Nephron progenitor cell (in vitro differentiated cells): Measurements from ENCODE around the gene SLC12A3.
A peak's percentile ranks its signal among the peaks of the same experiment; 100 is the strongest.

Experiments used
- DNase-seq: peaks from one replicate; pipeline ENCODE4 v3.0.0; 2021
- H3K27ac Mint-ChIP-seq: 2 replicates; pipeline ENCODE4 v1.8.0; 2021; ENCODE audit warnings: mild to moderate bottlenecking, moderate library complexity, mixed read lengths
- H3K27me3 Mint-ChIP-seq: 2 replicates; pipeline ENCODE4 v1.8.0; 2021; ENCODE audit warnings: mild to moderate bottlenecking, low read depth, mixed read lengths; ENCODE audit not compliant: poor library complexity
- H3K36me3 Mint-ChIP-seq: 2 replicates; pipeline ENCODE4 v1.8.0; 2021; ENCODE audit warnings: low read depth, mixed read lengths
- H3K4me1 Mint-ChIP-seq: 2 replicates; pipeline ENCODE4 v1.8.0; 2021; ENCODE audit warnings: mixed read lengths
- H3K4me3 Mint-ChIP-seq: 2 replicates; pipeline ENCODE4 v1.8.0; 2021; ENCODE audit warnings: mild to moderate bottlenecking, moderate library complexity, mixed read lengths
- H3K9me3 Mint-ChIP-seq: 2 replicates; pipeline ENCODE4 v1.8.0; 2021; ENCODE audit warnings: mild to moderate bottlenecking, moderate library complexity, mixed read lengths
- TF ChIP-seq, protein P1 (sequence below): fragments of 200-600 bp; sonication (generic); IDR thresholded peaks from 2 replicates; pipeline ENCODE4 v1.5.0; 2021; ENCODE audit warnings: antibody characterized with exemption

SLC12A3 gene

DNA sequence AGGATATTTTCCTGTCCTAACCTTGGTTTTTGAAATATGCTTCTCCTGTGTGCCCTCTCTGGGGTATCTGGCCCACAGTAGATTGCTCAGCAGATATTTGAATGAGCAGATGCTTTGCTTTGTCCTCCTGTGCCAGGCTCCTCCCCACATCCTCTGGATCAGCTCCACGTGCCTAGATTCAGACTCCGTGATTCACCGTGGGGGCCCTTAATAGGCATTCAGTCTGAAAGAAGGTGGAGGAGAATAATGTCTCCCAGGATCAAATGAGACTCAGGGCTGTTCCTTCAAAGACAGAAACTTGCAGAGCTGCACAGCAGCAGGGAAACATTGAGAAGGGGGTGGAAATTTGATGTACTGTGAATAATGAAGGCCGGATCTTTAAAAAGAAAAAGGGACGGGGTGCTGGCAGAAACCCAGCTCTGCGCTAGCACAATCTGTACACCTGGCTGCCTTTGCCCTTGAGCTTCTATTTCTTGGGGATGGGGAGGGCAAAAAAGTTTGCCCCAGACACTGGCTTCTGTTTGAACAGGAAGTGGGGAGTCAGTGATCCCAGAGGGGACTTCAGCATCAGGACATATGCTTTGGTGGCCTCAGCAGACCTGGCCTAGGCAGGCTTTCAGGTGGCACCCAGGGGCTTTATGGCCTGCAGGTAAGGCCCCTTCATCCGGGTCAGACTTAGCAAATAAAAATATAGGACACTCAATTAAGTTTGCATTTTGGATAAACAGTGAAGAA is 15.9 kb upstream of the SLC12A3 start:
- Mint-ChIP-seq H3K36me3 (peaks cover 19% of the 10 kb centered on the region), H3K4me1 (peaks cover 44% of the 10 kb centered on the region), H3K9me3 (no peaks in the 10 kb centered on the region), H3K27ac (peak overlapping the region; percentile 97), H3K4me3 (no peak overlapping the region), H3K27me3 (no peaks in the 10 kb centered on the region)
- TF ChIP-seq, protein P1, sequence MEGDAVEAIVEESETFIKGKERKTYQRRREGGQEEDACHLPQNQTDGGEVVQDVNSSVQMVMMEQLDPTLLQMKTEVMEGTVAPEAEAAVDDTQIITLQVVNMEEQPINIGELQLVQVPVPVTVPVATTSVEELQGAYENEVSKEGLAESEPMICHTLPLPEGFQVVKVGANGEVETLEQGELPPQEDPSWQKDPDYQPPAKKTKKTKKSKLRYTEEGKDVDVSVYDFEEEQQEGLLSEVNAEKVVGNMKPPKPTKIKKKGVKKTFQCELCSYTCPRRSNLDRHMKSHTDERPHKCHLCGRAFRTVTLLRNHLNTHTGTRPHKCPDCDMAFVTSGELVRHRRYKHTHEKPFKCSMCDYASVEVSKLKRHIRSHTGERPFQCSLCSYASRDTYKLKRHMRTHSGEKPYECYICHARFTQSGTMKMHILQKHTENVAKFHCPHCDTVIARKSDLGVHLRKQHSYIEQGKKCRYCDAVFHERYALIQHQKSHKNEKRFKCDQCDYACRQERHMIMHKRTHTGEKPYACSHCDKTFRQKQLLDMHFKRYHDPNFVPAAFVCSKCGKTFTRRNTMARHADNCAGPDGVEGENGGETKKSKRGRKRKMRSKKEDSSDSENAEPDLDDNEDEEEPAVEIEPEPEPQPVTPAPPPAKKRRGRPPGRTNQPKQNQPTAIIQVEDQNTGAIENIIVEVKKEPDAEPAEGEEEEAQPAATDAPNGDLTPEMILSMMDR = no peak
- DNase-seq = no peak

DNA sequence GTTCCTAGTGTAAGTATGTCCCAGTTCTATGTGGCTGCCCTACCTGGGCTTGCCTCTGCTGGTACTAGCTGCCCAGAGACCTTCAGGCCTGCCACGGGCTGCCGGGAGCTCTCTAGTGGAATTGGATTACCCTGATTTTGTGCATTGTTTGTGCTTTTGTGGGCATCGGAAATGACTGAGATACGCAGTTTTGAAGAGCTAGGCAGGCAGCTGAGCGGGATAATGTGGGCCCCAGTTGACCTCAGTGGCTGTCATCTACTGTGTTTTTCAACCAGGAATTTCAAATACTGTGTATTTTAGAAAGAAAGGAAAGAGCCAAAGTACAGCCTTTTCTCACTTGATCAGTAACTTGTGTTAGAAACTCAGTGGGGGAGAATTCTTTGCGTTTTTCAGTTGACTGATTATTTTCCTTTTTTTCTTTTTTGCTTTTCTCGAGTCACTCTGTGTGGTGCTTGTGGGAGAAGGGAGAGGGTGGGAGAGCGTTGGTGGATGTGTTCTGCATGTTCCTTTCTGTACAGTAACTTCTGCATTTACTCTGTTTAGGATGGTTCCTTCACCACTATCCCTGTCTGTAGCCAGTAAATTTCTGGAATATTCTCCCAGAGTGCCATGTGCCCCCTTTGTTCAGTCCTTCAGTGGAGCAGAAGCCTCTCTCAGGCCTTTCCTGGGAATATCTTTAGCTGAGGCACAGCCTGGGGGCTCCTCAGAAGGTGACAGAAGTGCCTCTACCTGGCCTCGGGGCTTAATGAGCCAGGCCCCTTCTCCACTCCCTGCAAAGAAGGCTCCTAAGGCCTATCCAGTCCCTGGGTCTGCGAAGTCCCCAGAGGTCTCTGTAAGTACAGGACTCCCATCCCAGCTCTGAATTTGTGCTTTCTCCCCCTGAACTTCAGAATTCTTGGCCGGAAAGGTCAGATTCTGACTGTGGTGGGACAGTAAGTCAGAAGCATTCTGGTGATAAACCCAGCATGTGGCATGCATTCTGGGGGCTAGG is 15.0 kb upstream of the SLC12A3 start:
- TF ChIP-seq, protein P1 = no peak
- Mint-ChIP-seq H3K4me3 (no peak overlapping the region), H3K36me3 (peaks cover 10% of the 10 kb centered on the region), H3K4me1 (peaks cover 44% of the 10 kb centered on the region), H3K27me3 (no peaks in the 10 kb centered on the region), H3K27ac (no peak overlapping the region), H3K9me3 (no peaks in the 10 kb centered on the region)
- DNase-seq = no peak

DNA sequence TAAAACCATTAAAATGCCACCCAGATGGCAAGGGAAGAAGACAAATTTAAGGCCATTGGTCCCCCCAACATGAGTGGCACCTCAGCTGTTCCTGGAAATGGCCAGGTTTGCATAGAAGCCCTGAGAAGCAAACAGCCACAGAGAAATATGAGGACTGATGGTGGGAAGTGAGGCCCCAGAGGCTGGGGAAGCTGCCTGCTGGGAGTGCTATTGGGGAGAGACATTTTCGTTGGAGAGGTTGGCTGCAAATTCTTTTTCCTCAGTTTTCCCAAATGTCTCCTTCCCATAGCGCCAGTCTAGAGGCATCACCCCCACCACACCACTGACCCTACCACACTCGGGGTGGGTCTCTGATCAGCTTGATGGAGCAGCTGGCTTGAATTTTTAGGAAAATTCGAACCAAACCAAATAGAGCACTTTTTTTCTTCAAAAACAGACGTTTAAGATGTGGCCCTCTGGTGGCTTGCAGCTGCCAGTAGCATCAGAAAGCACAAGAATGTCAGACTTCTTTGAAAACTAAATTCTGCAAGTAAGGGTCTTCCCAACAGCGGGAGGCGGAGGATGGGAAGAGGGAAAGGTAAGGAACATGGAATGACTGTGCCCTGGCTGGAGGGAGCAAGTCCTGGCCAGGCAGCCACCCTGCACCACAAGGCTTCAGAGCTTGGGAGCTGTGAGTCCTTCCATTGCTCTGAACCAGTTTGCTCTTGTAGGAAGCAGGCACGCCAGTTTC is 13.2 kb upstream of the SLC12A3 start:
- DNase-seq = no peak
- Mint-ChIP-seq H3K9me3 (no peaks in the 10 kb centered on the region), H3K4me1 (peaks cover 53% of the 10 kb centered on the region), H3K4me3 (no peak overlapping the region), H3K36me3 (peaks cover 2% of the 10 kb centered on the region), H3K27me3 (no peaks in the 10 kb centered on the region), H3K27ac (no peak overlapping the region)
- TF ChIP-seq, protein P1 = peak; percentile 33

DNA sequence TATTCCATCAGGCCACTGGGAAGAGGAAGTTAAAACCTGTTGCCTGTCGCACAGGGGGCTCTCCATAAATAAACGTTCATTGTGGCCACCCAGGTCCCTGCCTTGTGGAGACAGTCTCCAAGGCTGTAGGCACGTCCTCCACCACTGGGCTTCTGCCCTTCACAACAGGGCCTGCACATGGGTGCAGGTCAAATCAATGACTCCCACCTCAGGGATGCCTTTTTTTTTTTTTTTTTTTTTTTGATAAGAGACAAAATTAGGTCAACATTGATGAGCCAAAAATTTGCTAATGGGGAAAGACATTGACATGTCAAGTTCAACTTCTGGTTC is 12.6 kb upstream of the SLC12A3 start:
- H3K9me3 Mint-ChIP-seq = no peaks in the 10 kb centered on the region

DNA sequence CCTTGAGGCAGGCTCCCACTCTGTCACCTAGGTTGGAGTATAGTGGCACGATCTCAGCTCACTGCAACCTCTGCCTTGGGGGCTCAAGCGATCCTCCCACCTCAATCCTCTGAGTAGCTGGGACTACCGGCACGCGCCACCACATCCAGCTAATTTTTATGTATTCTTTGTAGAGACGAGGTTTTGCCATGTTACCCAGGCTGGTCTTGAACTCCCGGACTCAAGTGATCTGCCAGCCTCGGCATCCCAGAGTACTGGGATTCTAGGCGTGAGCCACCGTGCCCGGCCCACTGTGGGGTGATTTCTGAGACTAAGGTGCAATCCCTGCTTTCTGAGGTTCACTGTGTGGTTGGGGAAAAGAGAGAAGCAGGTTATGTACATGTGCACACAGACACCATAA is 12.0 kb upstream of the SLC12A3 start:
- H3K36me3 Mint-ChIP-seq = no peaks in the 10 kb centered on the region
- no peaks in the 10 kb centered on the region for H3K27me3 Mint-ChIP-seq
- no peaks in the 10 kb centered on the region for H3K9me3 Mint-ChIP-seq
- no peak for DNase-seq
- H3K27ac Mint-ChIP-seq = no peak overlapping the region
- H3K4me1 Mint-ChIP-seq = peaks cover 49% of the 10 kb centered on the region
- TF ChIP-seq, protein P1 = no peak
- H3K4me3 Mint-ChIP-seq = no peak overlapping the region

More for the DNA sequence above, 12.6 kb upstream of the SLC12A3 start:
- H3K36me3 Mint-ChIP-seq = no peaks in the 10 kb centered on the region
- H3K27ac Mint-ChIP-seq = no peak overlapping the region
- peaks cover 55% of the 10 kb centered on the region for H3K4me1 Mint-ChIP-seq
- DNase-seq = no peak
- TF ChIP-seq, protein P1 = no peak
- H3K4me3 Mint-ChIP-seq = no peak overlapping the region
- no peaks in the 10 kb centered on the region for H3K27me3 Mint-ChIP-seq
